Thyroid gland (tissue), 4 donors: ENCODE results near the gene DOCK3. TPM values are rescaled to one million over a fixed set of nuclear protein-coding genes. Genes with fewer than 3 reads are reported as not detected.

Experiments
- DNase-seq, 2 donors: peaks; one replicate each; pipeline ENCODE4 v3.0.0-alpha.2; 2019
- H3K27ac ChIP-seq, 3 donors: fragments of 200-600 bp; sonication (generic); 1 replicate in 2 of 3; 2 replicates in 1 of 3; pipeline ENCODE4 v1.5.1; 2016 to 2019; ENCODE audit warnings: mild to moderate bottlenecking in 1 of 3, moderate library complexity in 1 of 3
- H3K27me3 ChIP-seq: fragments of 200-600 bp; sonication (generic); one replicate; pipeline ENCODE4 v1.5.1; 2019
- H3K36me3 ChIP-seq, 2 donors: fragments of 200-600 bp; sonication (generic); one replicate each; pipeline ENCODE4 v1.5.1; 2016 to 2019
- H3K4me1 ChIP-seq, 2 donors: fragments of 200-600 bp; sonication (generic); one replicate each; pipeline ENCODE4 v1.5.1; 2017 to 2019
- H3K4me3 ChIP-seq, 3 donors: fragments of 200-600 bp; sonication (generic); replicated peaks in 1 of 3; 1 replicate in 2 of 3; 2 replicates in 1 of 3; pipeline ENCODE4 v1.5.1; 2016; ENCODE audit warnings: mild to moderate bottlenecking in 1 of 3
- H3K9me3 ChIP-seq: fragments of 200-600 bp; sonication (generic); one replicate; pipeline ENCODE4 v1.5.1; 2017
- CTCF ChIP-seq, 6 experiments: fragments of 200-600 bp in 3 of 6; fragments of 450-650 bp in 3 of 6; sonication (generic) in 3 of 6; IDR thresholded peaks; one replicate each; pipeline ENCODE4 v1.5.1; 2016 to 2019; ENCODE audit warnings: antibody characterized with exemption in 6 of 6, mild to moderate bottlenecking in 2 of 6, inconsistent platforms in 1 of 6, moderate library complexity in 1 of 6
- POLR2A ChIP-seq, 2 donors: fragments of 450-650 bp; IDR thresholded peaks; one replicate each; pipeline ENCODE4 v1.6.1; 2017; ENCODE audit warnings: antibody characterized with exemption in 2 of 2, mild to moderate bottlenecking in 2 of 2, moderate library complexity in 1 of 2
- whole genome bisulfite sequencing, 2 donors: methylation state at CpG; one replicate each; pipeline ENCODE4 v1.1.5; 2017; 5-methylcytosine and 5-hydroxymethylcytosine counted together
- intact Hi-C: fragments of 100-400 bp; cut with DNase I; formaldehyde crosslinking; loops from one replicate; pipeline ENCODE4 v1.15.1; 2023
- total RNA-seq, 4 donors: library from RNA; depleted of rRNA; stranded (reverse); fragments of >200 nt; gene quantifications; one replicate each; pipeline ENCODE4 v1.2.3, GENCODE V29; 2016

Gene DOCK3
- total RNA-seq, 4 donors from 2014 or later, result 15.7 to 54.2 (median 21.1) TPM

DNA sequence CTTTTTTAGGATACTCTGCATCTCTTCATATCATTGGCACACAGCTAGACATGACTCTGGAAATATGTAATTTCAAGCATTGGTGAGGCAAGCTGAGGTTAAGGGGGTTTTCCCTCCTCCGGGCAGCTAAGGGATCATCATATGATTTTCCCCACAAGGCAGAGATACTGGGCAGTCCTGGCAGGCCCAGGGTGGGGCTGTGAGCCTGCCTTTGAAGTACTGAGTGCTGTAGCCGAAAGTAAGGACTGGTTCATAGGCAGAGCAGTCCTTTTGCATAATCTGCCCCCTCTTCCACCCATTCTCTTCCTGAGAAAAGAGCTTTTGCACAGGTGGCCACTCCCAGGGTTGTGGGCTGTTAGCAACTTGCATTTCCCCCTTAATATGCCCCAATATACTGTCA lies 541.6 kb downstream of the DOCK3 start:
- TF ChIP-seq POLR2A (IDR thresholded peaks at IDR 0.05), result no peak
- no peak for TF ChIP-seq CTCF (IDR thresholded peaks at IDR 0.05)
- Histone ChIP-seq H3K9me3 (no peaks in the 10 kb centered on the region), H3K4me1 (peaks cover 0 to 4% of the 10 kb centered on the region in 2 donors), H3K27ac (no peak overlapping the region), H3K27me3 (no peaks in the 10 kb centered on the region), H3K36me3 (peaks cover 0 to 5% of the 10 kb centered on the region in 2 donors), H3K4me3 (no peak overlapping the region)
- DNase-seq, result no peak
- intact Hi-C loops, result no loop called here
- WGBS, 2 donors, result 70 to 87% methylated on average over 2 of the region's 2 CpGs

DNA sequence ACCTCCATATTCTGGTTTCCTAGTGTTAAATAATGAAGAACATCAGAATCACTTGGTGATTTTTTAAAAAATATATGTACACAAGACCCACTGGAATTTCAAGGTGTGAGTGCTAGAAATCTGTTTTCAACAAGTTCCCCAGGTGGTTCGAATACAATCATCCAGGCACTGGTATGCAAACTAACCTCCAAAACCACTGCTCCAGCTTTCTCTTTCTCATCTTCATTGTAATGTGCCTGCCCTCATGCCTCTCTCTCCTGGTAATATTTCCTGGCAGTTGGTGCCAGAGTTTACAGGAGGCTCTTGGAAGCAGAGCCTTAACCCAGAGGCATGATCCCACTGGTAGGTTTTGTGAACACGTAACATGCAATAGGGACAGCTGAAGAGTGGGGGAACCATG lies 547.2 kb downstream of the DOCK3 start:
- peaks cover 0 to 4% of the 10 kb centered on the region in 2 donors for H3K4me1 ChIP-seq
- 88 to 90% methylated on average over 2 of the region's 2 CpGs for WGBS, 2 donors
- no peak overlapping the region for H3K4me3 ChIP-seq
- DNase-seq, result no peak
- H3K27ac ChIP-seq, result no peak overlapping the region
- H3K9me3 ChIP-seq, result no peaks in the 10 kb centered on the region
- intact Hi-C loops, result no loop called here
- TF ChIP-seq POLR2A (IDR thresholded peaks at IDR 0.05) (no peak), CTCF (IDR thresholded peaks at IDR 0.05) (no peak)
- no peaks in the 10 kb centered on the region for H3K27me3 ChIP-seq
- no peaks in the 10 kb centered on the region for H3K36me3 ChIP-seq

- no peak for TF ChIP-seq POLR2A (IDR thresholded peaks at IDR 0.05)
- TF ChIP-seq CTCF (IDR thresholded peaks at IDR 0.05), result no peak
- Histone ChIP-seq H3K4me3 (no peak overlapping the region), H3K4me1 (peaks cover 0 to 4% of the 10 kb centered on the region in 2 donors), H3K36me3 (peaks cover 0 to 11% of the 10 kb centered on the region in 2 donors), H3K9me3 (no peaks in the 10 kb centered on the region), H3K27ac (no peak overlapping the region), H3K27me3 (no peaks in the 10 kb centered on the region)
- DNase-seq, result no peak
- intact Hi-C loops, result no loop called here
- 89 to 90% methylated on average over 1 of the region's 1 CpG for WGBS, 2 donors
Measured at GRCh38 chr3:51224283-51224682, 549.6 kb downstream of the DOCK3 start.

- Histone ChIP-seq H3K4me3 (no peak overlapping the region), H3K4me1 (peaks cover 0 to 4% of the 10 kb centered on the region in 2 donors), H3K27me3 (no peaks in the 10 kb centered on the region), H3K27ac (no peak overlapping the region), H3K9me3 (no peaks in the 10 kb centered on the region), H3K36me3 (peaks cover 0 to 12% of the 10 kb centered on the region in 2 donors)
- no peak for TF ChIP-seq CTCF (IDR thresholded peaks at IDR 0.05)
- no peak for TF ChIP-seq POLR2A (IDR thresholded peaks at IDR 0.05)
- DNase-seq, result no peak
- intact Hi-C loops, result no loop called here
- WGBS, 2 donors, result 88 to 90% methylated on average over 1 of the region's 1 CpG
Measured at GRCh38 chr3:51224843-51225242, 550.1 kb downstream of the DOCK3 start.

GRCh38 chr3:51242939-51243338 lies 568.2 kb downstream of the DOCK3 start:
- 41 to 97% methylated on average over 2 to 3 of the region's 3 CpGs for WGBS, 2 donors
- H3K36me3 ChIP-seq, result no peaks in the 10 kb centered on the region
- no peaks in the 10 kb centered on the region for H3K27me3 ChIP-seq
- H3K9me3 ChIP-seq, result no peaks in the 10 kb centered on the region
- intact Hi-C loops, result no loop called here
- no peak for DNase-seq
- H3K27ac ChIP-seq, result no peak overlapping the region
- TF ChIP-seq POLR2A (IDR thresholded peaks at IDR 0.05) (no peak), CTCF (IDR thresholded peaks at IDR 0.05) (no peak)
- H3K4me1 ChIP-seq, result no peaks in the 10 kb centered on the region
- no peak overlapping the region for H3K4me3 ChIP-seq
